ENCODE measurements around the gene FSCN2.
"Not testable (repeated sequence)": the region's sequence is repeated elsewhere in the genome, so short reads cannot be mapped to it uniquely, and the experiment has no call there.

Gene FSCN2

GRCh38 chr17:81528651-81529436 lies 667 bp downstream of the FSCN2 start:
- DNase-seq: no peak

- no peak for DNase-seq
Observed at GRCh38 chr17:81529437-81529803, 1.2 kb downstream of the FSCN2 start.

GRCh38 chr17:81531013-81531412 lies 2.8 kb downstream of the FSCN2 start:
- not testable (repeated sequence) for DNase-seq

- not testable (repeated sequence) for DNase-seq
Observed at GRCh38 chr17:81531998-81532404, 3.8 kb downstream of the FSCN2 start.

DNA sequence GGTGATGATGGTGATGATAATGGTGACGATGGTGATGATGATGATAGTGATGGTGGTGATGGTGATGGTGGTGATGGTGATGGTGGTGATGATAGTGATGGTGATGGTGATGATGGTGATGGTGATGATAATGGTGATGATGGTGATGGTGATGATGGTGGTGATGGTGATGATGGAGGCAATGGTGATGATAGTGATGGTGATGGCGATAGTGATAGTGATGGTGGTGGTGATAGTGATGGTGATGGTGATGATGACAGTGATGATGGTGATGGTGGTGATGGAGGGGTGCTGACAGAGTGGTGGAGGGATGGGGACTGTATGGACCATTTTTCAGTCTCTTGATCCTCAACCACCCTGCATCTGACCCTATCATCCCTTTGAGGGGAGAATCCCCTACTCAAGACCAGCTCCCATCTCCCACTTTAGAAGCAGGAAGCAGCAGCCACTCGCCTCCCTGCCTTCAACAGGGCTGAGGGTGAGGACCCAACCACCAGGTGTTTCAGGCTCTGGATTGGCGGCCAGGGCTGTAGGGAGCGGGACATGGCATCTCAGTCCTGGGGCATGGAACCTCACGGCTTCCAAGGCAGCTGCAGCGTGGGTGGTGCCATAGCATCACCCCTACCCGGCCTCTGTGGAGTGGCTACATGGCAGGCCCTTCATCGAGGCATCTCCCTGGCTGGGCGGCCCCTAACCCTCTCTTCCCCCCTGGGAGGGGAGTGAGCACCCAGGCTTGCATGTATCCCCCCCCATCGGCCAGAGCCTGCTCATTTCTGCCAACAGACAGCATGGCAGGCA lies 4.5 kb downstream of the FSCN2 start:
- no peak for DNase-seq

DNA sequence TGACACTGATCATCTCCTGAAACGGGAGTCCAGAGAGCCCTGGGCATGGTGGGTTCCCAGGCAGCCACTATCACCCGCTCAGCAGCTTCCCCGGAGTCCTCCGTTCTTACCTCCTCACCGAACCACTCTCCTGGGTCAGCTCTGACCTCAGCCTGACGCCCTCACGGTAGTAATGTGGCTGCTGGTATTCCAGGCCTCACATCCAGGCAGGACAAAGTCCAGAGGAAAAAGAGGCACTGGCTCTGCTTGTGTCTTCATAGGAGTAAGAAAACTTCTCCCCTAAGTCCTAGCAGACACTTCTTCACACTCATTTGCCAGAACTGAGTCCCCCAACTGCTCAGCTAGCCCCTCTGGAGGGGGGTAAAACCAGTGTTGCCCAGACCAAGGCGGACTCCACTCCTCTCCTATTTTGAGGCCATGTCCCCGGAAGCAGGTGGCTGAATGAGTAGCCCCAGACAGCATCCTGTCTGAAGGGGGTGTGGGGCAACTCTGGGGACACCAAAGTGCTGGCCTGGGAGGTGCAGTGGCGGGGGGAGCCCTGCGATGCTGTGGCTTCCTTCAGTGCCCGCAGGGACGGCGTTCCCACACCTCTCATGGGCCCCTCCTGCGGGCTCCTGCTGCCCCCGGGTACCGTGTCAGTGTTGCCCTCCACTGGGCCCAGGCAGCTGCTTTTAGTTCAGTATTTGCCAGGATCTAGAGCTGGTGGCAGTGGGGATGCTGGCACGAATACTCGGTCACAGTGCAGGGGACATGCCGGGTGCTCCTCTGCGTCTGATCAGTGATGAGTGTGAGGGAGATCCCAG lies 5.4 kb downstream of the FSCN2 start:
- DNase-seq: no peak

- DNase-seq: no peak
Observed at GRCh38 chr17:81534157-81535006, 6.2 kb downstream of the FSCN2 start.

- DNase-seq: no peak
Observed at GRCh38 chr17:81535007-81535328, 6.8 kb downstream of the FSCN2 start.

DNA sequence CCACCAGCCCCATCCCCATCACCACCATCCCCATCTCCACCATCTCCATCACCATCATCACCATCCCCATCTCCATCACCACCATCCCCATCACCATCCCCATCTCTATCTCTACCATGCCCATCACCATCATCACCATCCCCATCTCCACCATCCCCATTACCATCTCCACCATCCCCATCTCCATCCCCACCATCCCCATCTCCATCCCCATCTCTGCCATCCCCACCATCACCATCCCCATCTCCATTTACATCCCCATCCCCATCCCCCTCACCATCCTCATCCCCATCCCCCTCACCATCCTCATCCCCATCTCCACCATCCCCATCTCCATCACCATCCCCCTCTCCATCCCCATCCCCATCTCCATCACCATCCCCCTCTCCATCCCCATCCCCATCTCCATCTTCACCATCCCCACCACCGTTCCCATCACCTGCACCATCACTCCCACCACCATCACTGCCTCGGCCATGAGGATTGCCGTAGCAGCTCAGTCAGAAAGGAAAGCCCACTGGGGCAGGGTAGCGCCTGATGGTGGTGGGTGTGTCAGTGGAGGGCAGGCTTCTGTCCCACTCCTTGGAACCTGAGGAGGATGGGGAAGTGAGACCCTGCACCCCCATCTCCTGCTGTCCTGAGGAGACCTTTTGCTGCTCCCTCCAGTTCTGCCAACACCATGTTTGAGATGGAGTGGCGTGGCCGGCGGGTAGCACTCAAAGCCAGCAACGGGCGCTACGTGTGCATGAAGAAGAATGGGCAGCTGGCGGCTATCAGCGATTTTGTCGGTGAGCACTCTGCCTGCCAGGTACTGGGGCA lies 7.5 kb downstream of the FSCN2 start:
- no peak for DNase-seq

DNA sequence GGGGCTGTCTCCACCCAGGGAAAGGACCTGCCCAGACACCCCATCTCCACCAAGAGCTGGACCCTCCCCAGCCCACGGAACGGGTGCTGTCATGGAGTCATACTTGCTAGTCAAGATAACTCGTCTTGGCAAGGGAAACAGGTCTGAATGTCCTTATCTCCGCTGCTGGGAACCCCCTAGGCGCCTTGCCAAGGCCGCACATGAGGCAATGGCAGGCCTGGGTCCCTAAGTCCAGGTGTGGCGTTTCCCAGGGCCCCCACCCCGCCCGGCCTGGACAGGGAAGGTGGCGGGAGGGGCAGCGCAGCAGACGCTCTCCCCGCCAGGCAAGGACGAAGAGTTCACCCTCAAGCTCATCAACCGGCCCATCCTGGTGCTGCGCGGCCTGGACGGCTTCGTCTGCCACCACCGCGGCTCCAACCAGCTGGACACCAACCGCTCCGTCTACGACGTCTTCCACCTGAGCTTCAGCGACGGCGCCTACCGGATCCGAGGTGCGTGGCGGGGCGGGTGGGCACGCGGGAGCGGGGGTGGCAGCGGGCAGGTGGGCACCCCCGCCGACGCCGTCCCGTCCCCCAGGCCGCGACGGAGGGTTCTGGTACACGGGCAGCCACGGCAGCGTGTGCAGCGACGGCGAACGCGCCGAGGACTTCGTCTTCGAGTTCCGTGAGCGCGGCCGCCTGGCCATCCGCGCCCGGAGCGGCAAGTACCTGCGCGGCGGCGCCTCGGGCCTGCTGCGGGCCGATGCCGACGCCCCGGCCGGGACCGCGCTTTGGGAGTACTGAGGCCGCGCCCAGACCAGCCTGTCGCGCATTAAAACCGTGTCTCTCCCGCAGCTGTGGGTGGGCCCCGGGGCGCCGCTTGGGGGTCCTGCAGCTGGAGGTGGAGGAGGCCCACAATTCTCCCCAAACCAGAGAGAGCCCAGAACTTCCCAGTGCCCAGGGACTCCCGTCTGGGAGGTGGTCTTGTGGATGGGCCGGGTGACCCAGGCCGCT lies 8.4 kb downstream of the FSCN2 start:
- DNase-seq: no peak

GRCh38 chr17:81537343-81537855 lies 9.2 kb downstream of the FSCN2 start:
- DNase-seq: peak; percentile 47

DNA sequence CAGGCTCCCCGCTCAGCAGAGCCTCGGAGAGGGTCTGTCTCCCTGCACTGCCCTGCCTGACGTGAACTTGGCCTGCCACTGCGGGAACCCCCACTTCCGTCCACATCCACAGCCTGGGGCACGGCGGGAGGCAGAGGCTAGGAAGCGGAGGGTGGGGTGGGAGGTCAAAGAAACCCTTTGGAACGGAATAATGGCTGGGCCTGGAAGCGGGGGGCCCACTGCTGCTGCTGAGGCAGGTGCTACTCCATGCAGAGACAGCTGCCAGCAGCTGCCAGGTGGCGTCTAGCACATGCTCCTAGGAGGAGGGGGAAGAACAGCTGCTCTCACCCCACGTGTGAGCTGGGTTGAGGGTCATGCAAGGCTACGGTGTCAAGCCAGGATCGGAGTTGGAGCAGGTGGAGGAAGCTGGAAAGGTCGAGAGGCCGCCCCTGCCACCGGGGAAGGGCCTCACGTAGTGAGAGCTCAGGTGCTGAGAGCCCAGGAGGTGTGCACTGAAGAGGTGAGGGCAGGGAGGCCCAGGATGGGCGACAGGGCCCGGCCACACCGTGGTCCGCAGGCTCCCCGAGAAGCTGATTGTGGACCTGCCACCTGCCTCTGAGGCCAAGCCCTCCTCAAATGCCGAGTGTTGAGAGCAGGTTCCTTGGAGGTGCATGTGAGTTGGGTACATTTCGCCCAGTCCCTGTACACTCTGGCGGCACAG lies 9.8 kb downstream of the FSCN2 start:
- DNase-seq: no peak

DNA sequence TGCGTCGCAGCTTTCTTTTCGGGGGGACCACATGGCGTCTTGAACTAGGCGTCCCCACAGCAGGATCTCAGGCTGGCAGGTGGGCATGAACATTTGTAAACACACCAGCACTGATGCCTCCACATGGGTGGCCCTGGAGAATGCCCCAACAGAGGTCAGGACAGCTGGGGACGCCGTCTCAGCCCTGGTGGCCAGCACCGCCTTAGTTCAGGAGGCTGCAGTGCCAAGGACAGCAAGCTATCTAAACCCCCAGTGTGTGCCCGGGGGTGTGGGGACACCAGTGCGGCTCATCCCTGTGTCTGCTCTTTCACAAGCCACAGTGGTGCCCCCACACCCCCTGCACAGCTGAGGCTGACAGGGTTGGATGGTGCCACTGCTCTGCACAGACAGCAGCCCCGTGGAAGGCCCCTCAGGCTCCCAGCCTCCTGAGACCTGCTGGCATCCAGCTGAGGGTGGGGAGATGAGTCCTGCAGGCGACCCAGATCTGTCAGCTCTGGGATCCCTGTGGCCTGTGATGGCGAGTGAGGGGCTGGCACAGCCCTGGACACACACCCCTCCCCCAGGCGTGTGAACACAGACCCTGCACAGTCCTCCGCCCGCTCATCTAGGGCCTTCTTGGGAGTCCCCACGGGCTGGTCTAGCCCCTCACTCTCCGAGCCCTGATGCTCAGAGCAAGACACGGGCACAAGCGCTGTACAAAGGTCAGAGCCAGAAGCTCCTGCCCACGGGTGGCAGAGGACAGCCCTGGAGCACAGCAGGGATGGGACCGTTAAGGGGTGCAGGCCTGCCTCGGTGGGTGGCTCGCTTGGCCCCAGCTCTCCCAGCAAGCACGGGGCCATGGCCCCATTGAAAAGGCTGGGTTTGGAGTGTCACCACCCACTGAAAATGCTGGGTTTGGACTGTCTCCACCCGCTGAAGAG lies 10.7 kb downstream of the FSCN2 start:
- DNase-seq: no peak

DNA sequence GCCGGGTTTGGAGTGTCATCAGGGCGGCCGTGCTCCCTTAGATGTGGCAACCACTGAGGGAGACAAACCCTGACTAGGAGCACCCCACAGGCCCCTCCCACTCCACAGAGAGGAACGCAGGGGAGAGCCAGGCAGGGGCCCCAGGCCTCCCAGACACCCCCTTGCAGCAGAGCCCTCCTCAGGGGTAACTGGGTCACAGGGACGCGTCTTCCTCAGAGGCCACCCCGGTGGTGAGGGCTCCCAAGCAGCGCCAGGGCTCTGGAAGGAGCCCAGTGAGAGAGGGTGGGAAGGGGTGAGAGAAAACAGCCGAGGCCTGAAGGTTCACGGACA lies 11.4 kb downstream of the FSCN2 start:
- no peak for DNase-seq

DNA sequence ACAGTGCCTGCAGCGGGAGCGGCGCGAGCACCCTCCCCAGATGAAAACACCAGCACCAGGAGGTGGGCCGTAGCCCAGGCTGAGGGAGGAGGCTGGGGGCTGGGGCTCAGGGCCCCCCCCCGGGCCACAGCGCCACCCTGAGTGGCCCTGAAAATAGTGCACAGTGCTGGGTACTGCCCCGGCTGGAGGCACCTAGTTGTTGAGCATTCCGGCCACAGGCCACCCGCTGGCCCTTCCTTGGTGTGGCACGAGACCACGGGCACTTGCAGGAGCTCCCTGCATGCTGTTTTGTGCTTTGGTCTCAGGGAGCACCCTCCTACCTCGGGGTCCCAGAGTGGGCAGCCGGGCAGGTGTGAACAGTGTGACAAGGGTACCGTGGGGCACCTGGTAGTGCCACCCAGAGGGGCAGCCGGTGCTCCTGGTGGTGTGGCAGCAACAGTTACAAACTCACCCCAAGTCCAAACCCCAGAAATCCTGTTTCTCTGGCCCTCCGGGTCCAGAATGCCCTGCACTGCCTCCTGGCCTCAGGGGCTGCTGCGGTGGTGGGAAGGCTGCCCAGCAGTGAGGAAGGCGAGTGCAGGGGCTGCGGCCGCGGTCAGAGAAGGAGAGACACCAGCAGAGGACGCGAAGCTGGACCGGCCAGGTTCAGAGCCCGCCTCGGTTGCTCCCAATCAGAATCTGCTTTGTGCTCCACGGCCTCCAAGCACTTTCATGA lies 11.9 kb downstream of the FSCN2 start:
- DNase-seq: no peak

DNA sequence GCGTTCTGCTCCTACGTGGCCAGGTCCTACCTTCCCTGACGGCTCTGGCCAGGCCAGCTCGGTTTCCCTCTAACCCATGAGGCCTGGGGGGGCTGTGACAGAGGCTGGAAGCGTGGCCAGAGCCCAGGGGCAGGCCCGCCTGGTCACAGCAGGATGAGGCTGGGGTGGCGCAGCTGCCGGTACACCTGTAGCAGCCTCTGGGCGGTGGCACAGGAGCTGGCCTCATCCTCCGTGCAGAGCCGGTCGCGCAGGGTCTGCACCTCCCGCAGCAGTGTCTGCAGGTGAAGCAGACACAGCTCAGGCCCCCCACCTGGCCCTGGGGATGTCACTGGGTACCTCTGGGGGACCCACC lies 12.5 kb downstream of the FSCN2 start:
- no peak for DNase-seq

- no peak for DNase-seq
Observed at GRCh38 chr17:81541123-81541522, 12.9 kb downstream of the FSCN2 start.
